Gastrocnemius medialis (tissue), 4 donors: ENCODE results near the gene ZNF30. TPM values are rescaled to one million over a fixed set of nuclear protein-coding genes. Genes with fewer than 3 reads are reported as not detected.

Source experiments
- ATAC-seq, 2 donors: fragments of 150-250 bp; one replicate each; pipeline ENCODE4 v1.9.1; 2016
- DNase-seq, 2 donors: peaks; one replicate each; pipeline ENCODE4 v3.0.0-alpha.2; 2019
- H3K27ac ChIP-seq, 4 donors: fragments of 200-600 bp; sonication (generic); 1 replicate in 1 of 4; 2 replicates in 3 of 4; pipeline ENCODE4 v1.5.1; 2016 to 2018; ENCODE audit warnings: mild to moderate bottlenecking in 2 of 4, moderate library complexity in 1 of 4
- H3K27me3 ChIP-seq, 3 donors: fragments of 200-600 bp; sonication (generic) in 2 of 3; 1 replicate in 1 of 3; 2 replicates in 2 of 3; pipeline versions ENCODE4 v1.5.1 to v1.6.0; 2016 to 2019; ENCODE audit warnings: mild to moderate bottlenecking in 1 of 3, moderate library complexity in 1 of 3
- H3K36me3 ChIP-seq, 2 donors: fragments of 200-600 bp; sonication (generic) in 1 of 2; one replicate each; pipeline ENCODE4 v1.5.1; 2017 to 2018
- H3K4me1 ChIP-seq, 2 donors: fragments of 200-600 bp; sonication (generic) in 1 of 2; one replicate each; pipeline ENCODE4 v1.5.1; 2016 to 2017; ENCODE audit warnings: mild to moderate bottlenecking in 2 of 2
- H3K4me3 ChIP-seq, 4 donors: fragments of 200-600 bp; sonication (generic) in 3 of 4; 1 replicate in 1 of 4; 2 replicates in 3 of 4; pipeline ENCODE4 v1.5.1; 2016 to 2019; ENCODE audit warnings: mild to moderate bottlenecking in 2 of 4
- H3K9me3 ChIP-seq, 3 donors: fragments of 200-600 bp; sonication (generic) in 2 of 3; 1 replicate in 1 of 3; 2 replicates in 2 of 3; pipeline ENCODE4 v1.5.1; 2016 to 2019
- POLR2A ChIP-seq, 2 donors: fragments of 450-650 bp; IDR thresholded peaks; one replicate each; pipeline ENCODE4 v1.6.1; 2017; ENCODE audit warnings: antibody characterized with exemption in 2 of 2, mild to moderate bottlenecking in 2 of 2, moderate library complexity in 2 of 2
- in situ Hi-C, 4 donors: fragments of 200-750 bp; cut with MboI; loops; one replicate each; pipeline versions ENCODE4 v1.15.0 to v1.8.0; 2017; ENCODE audit warnings: low sequenced_read_pairs in 4 of 4
- intact Hi-C: fragments of 100-400 bp; cut with DNase I; formaldehyde crosslinking; loops from one replicate; pipeline ENCODE4 v1.15.1; 2023; ENCODE audit warnings: low total_unique reads
- total RNA-seq, 4 donors: library from RNA; depleted of rRNA; stranded (reverse); fragments of >200 nt; gene quantifications; one replicate each; pipeline versions ENCODE4 v1.1.0 to v1.2.3, GENCODE V29; 2016
- TF ChIP-seq, protein P1 (sequence below), 5 experiments: fragments of 450-650 bp in 3 of 5; fragments of 200-600 bp in 2 of 5; sonication (generic) in 2 of 5; IDR thresholded peaks in 4 of 5; conservative IDR thresholded peaks in 1 of 5; 1 replicate in 4 of 5; 2 replicates in 1 of 5; pipeline ENCODE4 v1.5.1; 2016 to 2019; ENCODE audit warnings: antibody characterized with exemption in 5 of 5, mild to moderate bottlenecking in 3 of 5, moderate library complexity in 3 of 5

The ZNF30 gene
- total RNA-seq, 4 donors from 2014 or later, result 0.66 to 2.3 (median 0.92) TPM

DNA sequence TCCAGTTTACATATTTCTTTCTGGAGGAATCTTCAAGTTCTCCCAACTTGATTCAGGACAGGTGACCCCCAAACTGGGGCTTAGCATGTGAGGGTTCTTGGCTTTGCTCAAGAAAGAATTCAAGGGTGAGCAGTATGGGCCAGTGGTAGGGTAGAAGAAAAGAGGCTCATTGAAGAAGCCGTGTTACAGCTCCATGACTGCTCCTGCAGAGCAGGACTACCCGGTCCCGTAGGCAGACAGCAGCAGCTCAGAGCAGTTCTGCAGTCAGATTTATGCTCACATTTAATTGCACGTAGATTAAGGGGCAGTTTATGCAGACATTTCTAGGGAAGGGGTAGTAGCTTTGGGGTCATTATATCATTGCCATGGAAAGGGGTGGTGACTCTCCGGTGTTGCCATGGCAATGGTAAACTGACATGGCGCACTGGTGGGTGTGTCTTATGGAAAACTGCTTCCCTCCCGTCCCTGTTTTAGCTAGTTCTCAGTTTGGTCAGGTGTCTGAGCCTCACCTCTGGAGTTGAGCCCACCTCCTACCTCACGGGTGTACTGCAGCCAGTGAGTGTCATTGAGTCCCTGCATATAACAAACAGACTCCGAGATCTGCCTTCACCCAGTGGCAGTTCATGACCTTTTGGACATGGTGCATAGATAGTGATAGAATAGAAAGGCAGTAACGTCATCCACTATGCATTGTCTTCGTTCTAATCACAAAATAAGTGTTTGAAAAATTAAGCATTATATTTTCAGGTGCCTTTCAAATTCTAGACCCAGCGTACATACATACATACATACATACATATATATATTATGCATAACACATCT lies 53.3 kb downstream of the ZNF30 start:
- H3K27ac ChIP-seq, result no peak overlapping the region
- no peak for DNase-seq
- no peak for ATAC-seq
- TF ChIP-seq POLR2A (IDR thresholded peaks at IDR 0.05), result no peak
- TF ChIP-seq, protein P1, sequence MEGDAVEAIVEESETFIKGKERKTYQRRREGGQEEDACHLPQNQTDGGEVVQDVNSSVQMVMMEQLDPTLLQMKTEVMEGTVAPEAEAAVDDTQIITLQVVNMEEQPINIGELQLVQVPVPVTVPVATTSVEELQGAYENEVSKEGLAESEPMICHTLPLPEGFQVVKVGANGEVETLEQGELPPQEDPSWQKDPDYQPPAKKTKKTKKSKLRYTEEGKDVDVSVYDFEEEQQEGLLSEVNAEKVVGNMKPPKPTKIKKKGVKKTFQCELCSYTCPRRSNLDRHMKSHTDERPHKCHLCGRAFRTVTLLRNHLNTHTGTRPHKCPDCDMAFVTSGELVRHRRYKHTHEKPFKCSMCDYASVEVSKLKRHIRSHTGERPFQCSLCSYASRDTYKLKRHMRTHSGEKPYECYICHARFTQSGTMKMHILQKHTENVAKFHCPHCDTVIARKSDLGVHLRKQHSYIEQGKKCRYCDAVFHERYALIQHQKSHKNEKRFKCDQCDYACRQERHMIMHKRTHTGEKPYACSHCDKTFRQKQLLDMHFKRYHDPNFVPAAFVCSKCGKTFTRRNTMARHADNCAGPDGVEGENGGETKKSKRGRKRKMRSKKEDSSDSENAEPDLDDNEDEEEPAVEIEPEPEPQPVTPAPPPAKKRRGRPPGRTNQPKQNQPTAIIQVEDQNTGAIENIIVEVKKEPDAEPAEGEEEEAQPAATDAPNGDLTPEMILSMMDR (IDR thresholded peaks at IDR 0.05 in 4 of 5, conservative IDR thresholded peaks at IDR 0.05 in 1 of 5), result no peak
- peaks cover 1 to 2% of the 10 kb centered on the region in 2 donors for H3K4me1 ChIP-seq
- in situ Hi-C loops, result loop anchor here in 3 of 4 donors (5.0 to 25.0 kb wide), 3 partner anchors 37 to 282 kb away; partner anchors contain the start of gene USF2 (in 1 of the 3)
- no peaks in the 10 kb centered on the region for H3K27me3 ChIP-seq
- H3K4me3 ChIP-seq, result no peak overlapping the region
- no peaks in the 10 kb centered on the region for H3K9me3 ChIP-seq
- intact Hi-C loops, result no loop called here
- no peaks in the 10 kb centered on the region for H3K36me3 ChIP-seq

DNA sequence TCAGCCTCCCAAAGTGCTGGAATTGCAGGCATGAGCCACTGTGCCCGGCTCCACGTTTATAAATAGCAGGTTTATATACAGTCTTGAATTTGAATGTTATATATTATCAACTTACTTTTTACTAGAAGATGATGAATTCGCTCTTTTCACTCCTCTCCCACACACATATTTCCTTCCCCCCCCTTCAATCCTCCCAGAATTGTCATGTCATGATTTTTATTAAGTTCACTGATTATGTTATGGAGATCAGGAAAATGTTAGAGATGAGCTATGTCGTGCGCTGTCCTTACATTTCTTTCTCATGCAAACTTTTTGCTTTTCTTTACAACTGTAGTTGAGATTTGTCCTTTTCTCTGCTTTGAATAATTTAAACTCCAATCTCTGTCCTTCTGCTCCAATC lies 55.6 kb downstream of the ZNF30 start:
- intact Hi-C loops (no loop called here), in situ Hi-C loops (loop anchor here in 1 of 4 donors (25.0 kb wide), 1 partner anchor 280 kb away; the partner anchor contains the start of gene USF2)
- Histone ChIP-seq H3K27ac (no peak overlapping the region), H3K27me3 (no peaks in the 10 kb centered on the region), H3K4me3 (no peak overlapping the region), H3K9me3 (no peaks in the 10 kb centered on the region), H3K36me3 (no peaks in the 10 kb centered on the region), H3K4me1 (peaks cover 8 to 12% of the 10 kb centered on the region in 2 donors)
- TF ChIP-seq, protein P1 (IDR thresholded peaks at IDR 0.05 in 4 of 5, conservative IDR thresholded peaks at IDR 0.05 in 1 of 5), result no peak
- TF ChIP-seq POLR2A (IDR thresholded peaks at IDR 0.05), result no peak
- DNase-seq, result no peak
- ATAC-seq, result no peak

DNA sequence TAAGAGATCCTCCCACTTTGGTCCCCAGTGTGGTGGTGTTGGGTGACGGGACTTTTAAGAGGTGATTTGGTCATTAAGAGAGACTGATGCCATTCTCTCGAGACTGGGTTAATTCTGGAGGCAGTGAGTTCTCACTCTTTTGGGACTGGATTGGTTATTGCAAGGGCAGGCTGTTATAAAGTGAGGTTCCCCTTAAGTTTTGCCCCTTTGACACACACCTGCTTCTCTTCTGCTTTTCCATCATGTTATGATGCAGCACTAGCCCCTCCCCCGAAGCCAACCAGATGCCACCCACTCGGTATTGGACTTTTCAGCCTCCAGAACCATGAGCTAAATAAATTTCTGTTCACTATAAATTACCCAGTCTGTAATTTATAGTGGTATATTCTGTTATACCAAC lies 57.1 kb downstream of the ZNF30 start:
- Histone ChIP-seq H3K36me3 (no peaks in the 10 kb centered on the region), H3K9me3 (no peaks in the 10 kb centered on the region), H3K4me3 (no peak overlapping the region), H3K4me1 (peaks cover 8 to 12% of the 10 kb centered on the region in 2 donors), H3K27ac (no peak overlapping the region), H3K27me3 (no peaks in the 10 kb centered on the region)
- TF ChIP-seq POLR2A (IDR thresholded peaks at IDR 0.05), result no peak
- TF ChIP-seq, protein P1 (IDR thresholded peaks at IDR 0.05 in 4 of 5, conservative IDR thresholded peaks at IDR 0.05 in 1 of 5), result no peak
- DNase-seq (no peak), ATAC-seq (no peak)
- in situ Hi-C loops, result loop anchor here in 1 of 4 donors (25.0 kb wide), 1 partner anchor 279 kb away; the partner anchor contains the start of gene USF2
- intact Hi-C loops, result no loop called here

DNA sequence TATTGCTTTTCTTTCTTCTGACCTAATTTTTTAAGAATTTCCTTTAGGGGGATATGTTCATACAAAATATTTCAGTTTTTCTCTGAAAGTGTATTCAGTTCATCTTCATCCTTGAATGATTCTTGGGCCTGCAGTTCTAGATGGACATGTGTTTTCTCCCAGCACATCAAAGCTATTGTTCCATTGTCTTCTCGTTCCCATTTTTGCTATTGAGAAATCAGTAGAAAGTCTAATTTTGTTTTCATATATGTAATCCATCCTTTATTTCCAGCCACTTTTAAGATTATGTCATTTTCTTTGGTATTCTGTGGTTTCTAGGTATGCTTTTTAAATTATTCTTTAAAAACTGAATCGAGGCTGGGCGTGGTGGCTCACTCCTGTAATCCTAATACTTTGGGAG lies 57.6 kb downstream of the ZNF30 start:
- in situ Hi-C loops (loop anchor here in 1 of 4 donors (25.0 kb wide), 1 partner anchor 278 kb away; the partner anchor contains the start of gene USF2), intact Hi-C loops (no loop called here)
- DNase-seq (no peak), ATAC-seq (no peak)
- H3K9me3 ChIP-seq, result no peaks in the 10 kb centered on the region
- no peak overlapping the region for H3K4me3 ChIP-seq
- TF ChIP-seq, protein P1 (IDR thresholded peaks at IDR 0.05 in 4 of 5, conservative IDR thresholded peaks at IDR 0.05 in 1 of 5), result no peak
- no peak for TF ChIP-seq POLR2A (IDR thresholded peaks at IDR 0.05)
- no peaks in the 10 kb centered on the region for H3K36me3 ChIP-seq
- no peaks in the 10 kb centered on the region for H3K27me3 ChIP-seq
- no peak overlapping the region for H3K27ac ChIP-seq
- peaks cover 8 to 12% of the 10 kb centered on the region in 2 donors for H3K4me1 ChIP-seq
